NCI-H2081 treated with DMSO at 0.1 percent for 48 hours (cell line): Measurements from ENCODE around the gene KCNMA1.

ENCODE experiments used
- DNase-seq: peaks from one replicate; lab custom pipeline; 2025; lab: John Stamatoyannopoulos, UW

The KCNMA1 gene

DNA sequence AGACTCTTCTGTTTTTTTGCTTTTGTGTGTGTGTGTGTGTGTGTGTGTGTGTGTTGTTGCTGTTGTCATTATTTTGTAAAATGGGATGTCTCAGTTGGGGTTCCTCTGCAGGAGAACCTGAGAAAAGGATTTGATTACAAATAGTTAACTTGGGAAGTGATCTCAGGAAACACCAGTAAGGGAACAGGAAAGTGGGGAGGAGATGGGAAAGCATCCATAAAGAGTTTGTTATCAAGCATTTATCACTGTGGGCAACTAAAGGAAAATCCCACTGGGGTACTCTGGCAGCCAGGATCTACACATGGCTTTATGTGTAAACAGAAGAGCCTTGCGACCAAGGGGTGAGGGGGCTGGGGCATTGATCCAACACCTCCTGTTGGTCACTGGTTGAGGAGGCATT, 485.4 kb downstream of the KCNMA1 start:
- no peak for DNase-seq

GRCh38 chr10:77151408-77151807, 486.2 kb downstream of the KCNMA1 start:
- DNase-seq = no peak

- no peak for DNase-seq
These were observed 487.9 kb downstream of the KCNMA1 start for GRCh38 chr10:77149706-77150105.

- no peak for DNase-seq
These were observed 488.6 kb downstream of the KCNMA1 start for GRCh38 chr10:77149001-77149400.

DNA sequence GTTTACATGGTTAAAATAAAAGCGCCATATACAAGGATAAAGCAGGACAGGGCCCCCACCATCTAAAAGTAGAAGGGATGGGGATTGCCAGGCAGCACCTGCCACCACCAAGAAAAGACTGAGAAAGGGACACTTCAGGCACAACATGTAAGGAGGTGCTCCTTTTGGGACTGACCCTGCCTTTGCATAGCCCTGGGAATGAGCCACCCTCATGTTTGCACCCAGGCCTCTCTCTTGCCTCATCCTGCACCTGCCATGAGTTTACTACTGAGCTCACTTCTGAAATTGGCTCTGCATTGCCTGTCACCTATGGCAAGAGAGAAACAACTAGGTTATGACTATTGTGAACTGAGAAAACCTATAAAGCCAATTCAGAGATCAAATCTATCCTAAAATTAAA, 489.7 kb downstream of the KCNMA1 start:
- no peak for DNase-seq

DNA sequence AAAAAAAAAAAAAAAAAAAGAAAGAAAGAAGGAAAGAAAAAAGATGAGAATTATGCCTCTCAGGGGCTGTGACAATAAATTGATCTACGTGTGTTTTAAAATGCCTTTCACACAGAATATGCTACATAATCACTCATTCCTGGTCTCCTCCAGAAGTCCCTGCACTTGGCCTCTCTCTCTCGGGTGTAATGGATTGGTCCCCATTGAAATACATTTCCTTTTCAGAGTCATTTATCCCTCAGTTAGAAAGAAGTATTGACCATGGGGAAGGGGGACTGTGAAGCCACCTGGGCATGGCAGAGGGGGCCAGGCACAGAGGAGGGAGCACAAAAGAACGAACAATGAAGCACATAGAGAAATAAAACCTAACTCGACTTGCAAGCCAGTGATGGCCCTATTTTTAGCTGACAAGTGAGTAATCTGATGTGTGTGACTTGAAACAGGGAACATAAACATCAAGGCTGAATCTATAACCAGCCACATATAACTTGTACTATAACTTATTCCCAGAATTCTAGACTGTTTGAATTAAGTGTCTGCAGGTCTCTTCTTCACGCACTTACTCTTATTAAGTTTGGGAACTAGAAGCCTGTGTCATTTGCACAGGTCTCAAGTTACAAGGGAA, 490.8 kb downstream of the KCNMA1 start:
- no peak for DNase-seq

DNA sequence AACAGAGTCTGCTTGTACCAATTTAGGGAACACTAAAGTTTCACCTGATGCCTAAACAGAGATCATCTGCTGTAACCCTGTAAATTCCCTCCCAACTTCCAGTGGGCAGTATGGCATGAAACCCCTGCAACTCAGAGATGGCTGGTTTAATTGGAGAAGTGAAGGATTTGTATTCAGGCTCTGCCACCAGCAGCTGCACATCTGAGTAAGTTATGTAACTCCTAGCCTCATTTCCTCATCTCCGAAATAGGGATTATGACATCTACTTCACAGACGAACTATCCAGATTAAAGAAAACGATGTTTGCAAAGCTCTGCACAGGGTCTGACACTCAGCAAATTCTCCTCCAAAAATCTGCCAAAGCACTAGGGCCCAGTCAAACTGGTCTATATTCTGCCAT, 493.0 kb downstream of the KCNMA1 start:
- no peak for DNase-seq

- no peak for DNase-seq
These were observed 498.1 kb downstream of the KCNMA1 start for GRCh38 chr10:77139252-77140160.

GRCh38 chr10:77138541-77138940, 499.1 kb downstream of the KCNMA1 start:
- DNase-seq = no peak

- no peak for DNase-seq
These were observed 502.1 kb downstream of the KCNMA1 start for GRCh38 chr10:77135555-77135954.

- DNase-seq = no peak
These were observed 506.4 kb downstream of the KCNMA1 start for GRCh38 chr10:77131214-77131613.

- no peak for DNase-seq
These were observed 510.4 kb downstream of the KCNMA1 start for GRCh38 chr10:77127243-77127642.

DNA sequence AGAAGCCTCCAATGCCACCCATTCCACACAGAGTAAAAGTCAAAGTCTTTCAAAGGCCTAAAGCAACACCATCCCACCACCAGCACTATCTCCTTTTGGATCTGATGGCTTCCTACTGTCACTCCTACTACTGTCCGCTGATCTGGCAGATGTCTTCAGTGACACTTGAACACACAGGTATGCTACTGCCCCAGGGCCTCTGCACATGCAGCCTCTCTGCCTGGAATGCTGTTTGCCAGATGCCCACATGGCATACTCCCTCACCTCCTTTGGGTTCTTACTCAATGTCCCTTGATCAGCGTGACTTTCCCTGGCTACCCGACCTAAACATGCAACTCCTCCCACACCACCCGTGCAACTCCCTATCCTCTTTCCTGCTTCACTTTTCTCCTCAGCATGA, 512.4 kb downstream of the KCNMA1 start:
- DNase-seq = no peak

GRCh38 chr10:77123330-77123729, 514.3 kb downstream of the KCNMA1 start:
- no peak for DNase-seq

GRCh38 chr10:77121829-77122228, 515.8 kb downstream of the KCNMA1 start:
- no peak for DNase-seq

DNA sequence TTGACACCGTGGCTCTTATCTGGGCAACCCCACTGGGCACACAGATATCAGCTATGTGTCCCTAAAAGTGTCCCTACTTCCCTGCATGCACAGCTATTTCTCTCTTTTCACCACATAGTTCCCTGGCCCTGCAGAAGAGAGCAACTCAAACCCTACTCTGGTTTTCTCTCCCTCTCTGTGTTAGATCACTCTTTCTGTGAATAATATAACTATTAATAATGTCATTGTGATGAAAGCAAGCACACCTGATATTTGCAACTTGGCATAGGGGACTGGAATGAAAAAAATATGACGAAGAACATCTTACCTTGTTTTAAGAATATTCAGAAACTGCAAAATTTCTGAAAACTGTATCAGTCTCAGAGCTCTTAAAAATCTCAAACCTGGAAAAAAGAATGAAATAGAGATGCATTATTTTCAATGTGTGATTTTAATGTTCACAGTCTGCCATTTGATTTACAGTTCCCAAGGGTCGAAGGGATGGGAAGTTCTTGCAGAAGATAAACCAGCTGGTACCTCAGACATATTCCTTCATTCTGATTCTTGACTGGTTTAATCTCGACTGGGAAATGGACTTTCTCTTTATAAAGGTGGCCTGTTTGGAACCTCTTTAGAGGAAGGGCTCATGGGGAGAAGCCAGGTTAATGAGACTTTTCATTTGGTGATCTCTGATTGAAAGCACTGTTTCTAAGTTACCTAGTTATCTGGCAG, 516.8 kb downstream of the KCNMA1 start:
- no peak for DNase-seq

DNA sequence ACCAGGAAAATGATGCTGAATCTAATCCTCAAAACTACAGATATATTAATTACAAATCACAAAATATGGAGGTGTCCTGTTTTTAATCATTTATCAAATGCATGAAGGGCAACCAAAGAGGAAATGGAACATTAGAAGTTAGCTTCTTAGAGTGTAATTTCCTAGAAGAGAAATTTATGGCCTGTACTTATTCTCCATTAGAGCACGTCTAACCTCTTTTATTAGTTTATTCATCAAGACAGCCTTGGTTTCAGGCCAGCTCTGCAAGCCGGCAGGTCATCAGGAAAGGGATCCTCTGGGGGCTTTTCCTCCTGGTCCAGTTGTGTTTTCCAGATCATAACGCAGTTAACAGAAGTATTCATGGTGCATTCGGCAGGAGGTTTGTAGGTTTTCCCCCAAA, 517.6 kb downstream of the KCNMA1 start:
- no peak for DNase-seq

DNA sequence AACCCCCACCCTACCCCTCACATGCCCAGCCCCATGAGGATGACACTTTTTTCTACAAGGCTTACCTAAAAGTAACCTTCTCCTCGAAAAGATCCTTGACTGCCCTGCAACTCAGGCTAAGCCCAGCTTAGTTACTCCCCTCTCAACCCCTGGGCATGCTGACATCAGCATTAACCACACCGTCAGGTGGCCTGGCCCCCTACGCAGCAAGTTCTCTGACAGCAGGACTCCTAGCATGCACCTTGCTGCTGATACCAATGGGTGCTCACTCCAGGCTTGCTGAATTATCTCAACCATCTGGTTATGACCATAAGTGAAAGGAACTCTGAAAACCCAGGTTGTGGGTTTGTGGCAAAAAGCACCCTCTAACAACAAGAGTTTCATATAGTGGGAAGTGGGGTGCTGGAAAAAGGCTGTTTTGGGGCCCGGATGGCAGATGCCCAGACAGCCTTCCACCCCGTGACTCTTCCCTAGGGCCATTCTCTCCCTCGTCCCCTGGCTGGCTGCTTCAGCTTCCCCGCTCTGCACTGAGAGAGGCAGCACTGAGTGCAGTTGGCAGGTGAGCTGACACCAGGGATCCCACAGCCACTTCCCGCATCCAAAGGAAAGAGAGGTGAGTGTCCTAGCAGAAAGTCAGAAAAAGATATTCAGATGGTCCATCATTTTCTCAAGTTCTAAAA, 518.9 kb downstream of the KCNMA1 start:
- no peak for DNase-seq

- DNase-seq = no peak
These were observed 520.1 kb downstream of the KCNMA1 start for GRCh38 chr10:77117501-77117900.

- no peak for DNase-seq
These were observed 520.7 kb downstream of the KCNMA1 start for GRCh38 chr10:77116904-77117303.

DNA sequence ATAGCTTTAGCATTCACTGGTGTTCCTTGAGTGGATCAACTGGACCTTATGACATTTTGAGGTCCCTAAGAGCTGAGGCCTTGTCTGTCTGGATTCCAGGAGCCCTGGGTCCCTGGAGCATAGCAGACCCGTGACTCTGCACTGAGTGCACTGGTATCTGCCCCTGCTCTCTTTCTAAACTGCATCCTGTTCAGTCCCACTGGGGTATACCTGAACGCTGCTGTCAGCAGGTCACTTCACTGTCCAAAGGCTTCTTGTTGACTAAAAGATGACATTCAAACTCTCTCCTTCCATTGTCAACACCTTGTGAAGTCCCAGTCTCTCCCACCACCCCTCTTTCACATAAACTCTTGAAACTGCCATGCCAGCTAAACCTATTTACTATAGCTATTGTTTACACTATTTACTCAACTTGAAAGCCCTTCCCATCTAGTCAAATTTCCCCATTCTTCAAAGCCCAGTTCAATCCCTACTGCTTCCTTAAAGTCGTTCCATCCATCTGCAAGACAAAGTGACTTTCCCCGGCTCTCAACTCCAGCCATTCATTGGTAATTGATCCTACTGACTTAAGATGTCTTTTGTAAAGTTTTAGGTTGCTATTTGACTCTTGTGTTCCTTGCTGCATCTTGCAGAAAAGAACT, 523.3 kb downstream of the KCNMA1 start:
- DNase-seq = no peak
